Measurements from ENCODE around the gene PODNL1. TPM values are rescaled to one million over a fixed set of nuclear protein-coding genes. Genes with fewer than 3 reads are reported as not detected.

The PODNL1 gene
- total and polyA plus RNA-seq, 2 experiments from 2014 or later = 0.24 TPM; not detected in 1

- Mint-ChIP-seq H3K9me3 (no peaks in the 10 kb centered on the region), H3K27me3 (ENCODE audit: insufficient read depth, low read depth, poor library complexity) (peaks cover 15% of the 10 kb centered on the region), H3K36me3 (ENCODE audit: low read depth) (no peaks in the 10 kb centered on the region; the same call in 2 of the 3 replicates), H3K4me1 (peaks cover 20% of the 10 kb centered on the region), H3K4me3 (no peak overlapping the region), H3K27ac (no peak overlapping the region)
- H3F3A ChIP-seq (replicated peaks; ENCODE audit: low read depth) = peaks cover 2% of the 10 kb centered on the region; the same call in 1 of the 2 replicates
- no peak overlapping the region; the same call in 1 of the 2 replicates for H3K4me3 ChIP-seq
- peak overlapping the region; percentile 92; the same call in 1 of the 2 replicates for H3K4me2 ChIP-seq
- no peak overlapping the region for H3K27ac ChIP-seq (ENCODE audit: low read depth)
- no peak for DNase-seq (ENCODE audit: low spot score)
- TF ChIP-seq CTCF (conservative IDR thresholded peaks at IDR 0.05; ENCODE audit: low read depth in 2 of 2) (no peak), ETS1 (IDR thresholded peaks at IDR 0.05) (no peak), CREB1 (CRISPR knock-in tag; IDR thresholded peaks at IDR 0.05; ENCODE audit: low read depth) (no peak)
- H3K9me2 ChIP-seq (ENCODE audit: insufficient read depth) = no peaks in the 10 kb centered on the region
- H3K36me3 ChIP-seq (ENCODE audit: insufficient read depth) = no peaks in the 10 kb centered on the region
- no peaks in the 10 kb centered on the region for H3K27me3 ChIP-seq (ENCODE audit: insufficient read depth)
- no peaks in the 10 kb centered on the region for H3K79me2 ChIP-seq (replicated peaks; ENCODE audit: insufficient read depth)
- ATAC-seq = no peak
- peaks cover 26% of the 10 kb centered on the region for H3K4me1 ChIP-seq (ENCODE audit: insufficient read depth)
- no peaks in the 10 kb centered on the region for H4K20me1 ChIP-seq (replicated peaks; ENCODE audit: insufficient read depth)
- no peak overlapping the region for H2AFZ ChIP-seq
These were observed 42.1 kb upstream of the PODNL1 start for GRCh38 chr19:13980340-13980739.

GRCh38 chr19:13979686-13980085, 41.5 kb upstream of the PODNL1 start:
- Histone ChIP-seq H3K27ac (ENCODE audit: low read depth) (no peak overlapping the region), H3K4me1 (ENCODE audit: insufficient read depth) (peaks cover 21% of the 10 kb centered on the region), H3K36me3 (ENCODE audit: insufficient read depth) (no peaks in the 10 kb centered on the region), H3K27me3 (ENCODE audit: insufficient read depth) (no peaks in the 10 kb centered on the region), H3K4me3 (peak overlapping the region; percentile 66), H3K9me2 (ENCODE audit: insufficient read depth) (no peaks in the 10 kb centered on the region), H4K20me1 (replicated peaks; ENCODE audit: insufficient read depth) (no peaks in the 10 kb centered on the region), H2AFZ (no peak overlapping the region), H3K79me2 (replicated peaks; ENCODE audit: insufficient read depth) (no peaks in the 10 kb centered on the region), H3K4me2 (peak overlapping the region; percentile 92), H3F3A (replicated peaks; ENCODE audit: low read depth) (no peaks in the 10 kb centered on the region)
- Mint-ChIP-seq H3K36me3 (ENCODE audit: low read depth) (no peaks in the 10 kb centered on the region; the same call in 2 of the 3 replicates), H3K4me1 (peaks cover 15% of the 10 kb centered on the region; the same call in 2 of the 3 replicates), H3K4me3 (peak overlapping the region; percentile 57), H3K27ac (no peak overlapping the region), H3K27me3 (ENCODE audit: insufficient read depth, low read depth, poor library complexity) (peaks cover 10% of the 10 kb centered on the region), H3K9me3 (no peaks in the 10 kb centered on the region)
- TF ChIP-seq CTCF (conservative IDR thresholded peaks at IDR 0.05; ENCODE audit: low read depth in 2 of 2) = no peak
- TF ChIP-seq ZNF114 (CRISPR knock-in tag; IDR thresholded peaks at IDR 0.05) = no peak
- no peak for TF ChIP-seq STAT1 (IDR thresholded peaks at IDR 0.05; ENCODE audit: unreplicated experiment)
- no peak for TF ChIP-seq REST (IDR thresholded peaks at IDR 0.05; ENCODE audit: unreplicated experiment)
- no peak for TF ChIP-seq ETS1 (IDR thresholded peaks at IDR 0.05)
- no peak for TF ChIP-seq ZNF331 (CRISPR knock-in tag; IDR thresholded peaks at IDR 0.05; ENCODE audit: low read depth)
- no peak for TF ChIP-seq POLR2AphosphoS5 (IDR thresholded peaks at IDR 0.05; ENCODE audit: low read depth)
- no peak for TF ChIP-seq NANOG (IDR thresholded peaks at IDR 0.05; ENCODE audit: borderline replicate concordance)
- DNase-seq (ENCODE audit: low spot score) = no peak
- ATAC-seq = no peak
